Measurements from ENCODE around the gene FILIP1L. TPM values are rescaled to one million over a fixed set of nuclear protein-coding genes. Genes with fewer than 3 reads are reported as not detected.

Gene FILIP1L
- total RNA-seq (2016; rRNA removed; fragmentation: Illumina TruSeq; extraction: Trizol): 8.1 and 10.2 TPM in 2 replicates
- 1.0 and 1.1 TPM in 2 replicates for total RNA-seq (2016; cell fraction: cytosol; rRNA removed; fragmentation: Illumina TruSeq; extraction: Trizol; ENCODE audit: low read depth)
- 7.7 and 10.2 TPM in 2 replicates for total RNA-seq (2016; cell fraction: insoluble cytoplasmic fraction; rRNA removed; fragmentation: Illumina TruSeq; extraction: Trizol)
- total RNA-seq (2016; cell fraction: membrane; rRNA removed; fragmentation: Illumina TruSeq; extraction: Trizol): 2.4 and 3.3 TPM in 2 replicates
- 5.5 and 5.9 TPM in 2 replicates for total RNA-seq (2016; cell fraction: nucleus; rRNA removed; fragmentation: Illumina TruSeq; extraction: Trizol)
- polyA plus RNA-seq (2011; rRNA removed): 166 and 187 TPM in 2 replicates
- 125 and 126 TPM in 2 replicates for polyA plus RNA-seq (2011; cell fraction: cytosol; rRNA removed)
- polyA plus RNA-seq (2011; cell fraction: nucleus; rRNA removed): 122 and 131 TPM in 2 replicates
- 68.2 and 110 TPM in 2 replicates for polyA plus RNA-seq (2012)
- 0.85 and 0.89 TPM in 2 replicates for polyA plus RNA-seq (2016; cell fraction: cytosol; fragmentation: Illumina TruSeq; extraction: Trizol; ENCODE audit: low read depth)
- 13.3 and 13.4 TPM in 2 replicates for polyA plus RNA-seq (2016; cell fraction: insoluble cytoplasmic fraction; fragmentation: Illumina TruSeq; extraction: Trizol; ENCODE audit: low read depth)
- polyA plus RNA-seq (2016; cell fraction: membrane; fragmentation: Illumina TruSeq; extraction: Trizol; ENCODE audit: low read depth): 1.5 and 2.1 TPM in 2 replicates
- polyA plus RNA-seq (2016; cell fraction: nucleus; fragmentation: Illumina TruSeq; extraction: Trizol; ENCODE audit: insufficient read depth, low read depth): 8.6 and 9.7 TPM in 2 replicates
- polyA minus RNA-seq (2011; rRNA and poly(A)+ RNA removed; ENCODE audit: low replicate concordance): 0.05 and 92.6 TPM in 2 replicates
- 131 and 135 TPM in 2 replicates for polyA minus RNA-seq (2011; cell fraction: cytosol; rRNA and poly(A)+ RNA removed)
- 134 and 197 TPM in 2 replicates for polyA minus RNA-seq (2011; cell fraction: nucleus; rRNA and poly(A)+ RNA removed)
- Bru-seq, nascent RNA: percentile 68 among the genes with signal in this experiment
- percentile 41 among the genes with signal in this experiment for BruChase-seq, experiment 1, labeled RNA remaining after a 6-hour chase
- percentile 47 among the genes with signal in this experiment for BruChase-seq, experiment 2, labeled RNA remaining after a 2-hour chase
- long read RNA-seq, experiment 1, transcript FILIP1L-203 (2 exons, 3,280 nt): major isoform, 19 of 23 reads
- long read RNA-seq, experiment 1, partial matches to known transcripts: 0 of 23 reads
- long read RNA-seq, experiment 1, other reads (novel, unspliced or antisense): 4 of 23 reads
- long read RNA-seq, experiment 2, transcript FILIP1L-203 (2 exons, 3,280 nt): major isoform, 56 of 110 reads
- long read RNA-seq, experiment 2, partial matches to known transcripts: 1 of 110 reads
- long read RNA-seq, experiment 2, other reads (novel, unspliced or antisense): 52 of 110 reads

GRCh38 chr3:100114413-100115030, at the start of gene FILIP1L:
TSS of gene FILIP1L (minus strand) at chr3:100114501.
- no peaks in the 10 kb centered on the region for H4K20me1 ChIP-seq (ENCODE audit: insufficient read depth, low read length)
- H3K79me2 ChIP-seq (ENCODE audit: insufficient read depth, low read length): no peaks in the 10 kb centered on the region
- peak within 1 kb of the TSS; percentile 29; the same call in 1 of the 2 replicates for H3K4me2 ChIP-seq (ENCODE audit: low read depth, low read length)
- no peaks in the 10 kb centered on the region for H3K36me3 ChIP-seq (replicated peaks in 1 of 2; ENCODE audit: control insufficient read depth in 1 of 2, insufficient read depth in 2 of 2, low read length in 2 of 2)
- peaks cover 17% of the 10 kb centered on the region for H3K4me1 ChIP-seq (ENCODE audit: insufficient read depth, low read length)
- FAIRE-seq (no peak), DNase-seq (ENCODE audit: low spot score) (peak; percentile 42), ATAC-seq (peak; percentile 73)
- in situ Hi-C loops (cut with HindIII; ENCODE audit: extremely low pct_ligation_motif_present, low pct_unique_long_range_greater_than_20kb): no loop called here
- no peaks in the 10 kb centered on the region for H3K9me3 ChIP-seq (ENCODE audit: low read length)
- ChIA-PET POLR2A (interaction anchor here (1.5 kb wide), 1 partner anchor 38 kb away, joined by 4 read pairs; no protein-coding TSS in a partner anchor), CTCF (ENCODE audit: low intra/inter-chr PET ratio, low total read pairs) (no interaction called here)
- no peak within 1 kb of the TSS for H3K4me3 ChIP-seq (replicated peaks in 1 of 3; ENCODE audit: insufficient read depth in 1 of 3, low read depth in 2 of 3, low read length in 3 of 3)
- H3K27ac ChIP-seq (ENCODE audit: extremely low read length, insufficient read depth, low read length): peak within 1 kb of the TSS; percentile 12
- H3K9ac ChIP-seq (ENCODE audit: insufficient read depth, low read depth, low read length): no peak within 1 kb of the TSS
- BruUV-seq (replicated peaks): no TSS peak
- intact Hi-C loops (cut with micrococcal nuclease; ENCODE audit: unreplicated experiment): no loop called here
- H3K27me3 ChIP-seq (ENCODE audit: control insufficient read depth in 1 of 2, insufficient read depth in 2 of 2, low read length in 2 of 2): no peaks in the 10 kb centered on the region
- H2AFZ ChIP-seq (ENCODE audit: low read length): peak within 1 kb of the TSS; percentile 82
- WGBS (ENCODE audit: low lambda C conversion rate): 50% methylated on average over 7 of the region's 7 CpGs
- TF ChIP-seq SOX6 (IDR thresholded peaks at IDR 0.05) (no peak), SOX6 (CRISPR knock-in tag; IDR thresholded peaks at IDR 0.05) (peak; percentile 77), SAP130 (CRISPR knock-in tag; IDR thresholded peaks at IDR 0.05; ENCODE audit: low read depth) (peak; percentile 46; the same call in 1 of the 2 replicates), ZNF746 (CRISPR knock-in tag; IDR thresholded peaks at IDR 0.05) (0 out of 2 replicates have a peak, but pooled peaks have one; percentile 19), EP300 (IDR thresholded peaks at IDR 0.05; ENCODE audit: low read depth in 2 of 2, low read length in 2 of 2) (peak in 1 of 2 experiments; percentile 65; a peak in 2 of 4 replicates), EP300 (CRISPR knock-in tag; IDR thresholded peaks at IDR 0.05; ENCODE audit: borderline replicate concordance) (no peak), MEF2D (CRISPR knock-in tag; IDR thresholded peaks at IDR 0.05) (peak; percentile 45; the same call in 1 of the 2 replicates), NR2F6 (IDR thresholded peaks at IDR 0.05) (peak; percentile 88), NR2F6 (CRISPR knock-in tag; IDR thresholded peaks at IDR 0.05) (peak; percentile 84), FOXP1 (IDR thresholded peaks at IDR 0.05) (no peak), FOXP1 (CRISPR knock-in tag; IDR thresholded peaks at IDR 0.05) (peak; percentile 80), FOXK1 (CRISPR knock-in tag; IDR thresholded peaks at IDR 0.05; ENCODE audit: borderline replicate concordance, low read depth) (peak; percentile 72; the same call in 1 of the 2 replicates), IRF2 (CRISPR knock-in tag; IDR thresholded peaks at IDR 0.05) (peak; percentile 30; the same call in 1 of the 2 replicates)
- TF ChIP-seq, protein P1, sequence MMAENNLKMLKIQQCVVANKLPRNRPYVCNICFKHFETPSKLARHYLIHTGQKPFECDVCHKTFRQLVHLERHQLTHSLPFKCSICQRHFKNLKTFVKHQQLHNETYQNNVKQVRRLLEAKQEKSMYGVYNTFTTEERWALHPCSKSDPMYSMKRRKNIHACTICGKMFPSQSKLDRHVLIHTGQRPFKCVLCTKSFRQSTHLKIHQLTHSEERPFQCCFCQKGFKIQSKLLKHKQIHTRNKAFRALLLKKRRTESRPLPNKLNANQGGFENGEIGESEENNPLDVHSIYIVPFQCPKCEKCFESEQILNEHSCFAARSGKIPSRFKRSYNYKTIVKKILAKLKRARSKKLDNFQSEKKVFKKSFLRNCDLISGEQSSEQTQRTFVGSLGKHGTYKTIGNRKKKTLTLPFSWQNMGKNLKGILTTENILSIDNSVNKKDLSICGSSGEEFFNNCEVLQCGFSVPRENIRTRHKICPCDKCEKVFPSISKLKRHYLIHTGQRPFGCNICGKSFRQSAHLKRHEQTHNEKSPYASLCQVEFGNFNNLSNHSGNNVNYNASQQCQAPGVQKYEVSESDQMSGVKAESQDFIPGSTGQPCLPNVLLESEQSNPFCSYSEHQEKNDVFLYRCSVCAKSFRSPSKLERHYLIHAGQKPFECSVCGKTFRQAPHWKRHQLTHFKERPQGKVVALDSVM (CRISPR knock-in tag; IDR thresholded peaks at IDR 0.05): no peak
- TF ChIP-seq, protein P2, sequence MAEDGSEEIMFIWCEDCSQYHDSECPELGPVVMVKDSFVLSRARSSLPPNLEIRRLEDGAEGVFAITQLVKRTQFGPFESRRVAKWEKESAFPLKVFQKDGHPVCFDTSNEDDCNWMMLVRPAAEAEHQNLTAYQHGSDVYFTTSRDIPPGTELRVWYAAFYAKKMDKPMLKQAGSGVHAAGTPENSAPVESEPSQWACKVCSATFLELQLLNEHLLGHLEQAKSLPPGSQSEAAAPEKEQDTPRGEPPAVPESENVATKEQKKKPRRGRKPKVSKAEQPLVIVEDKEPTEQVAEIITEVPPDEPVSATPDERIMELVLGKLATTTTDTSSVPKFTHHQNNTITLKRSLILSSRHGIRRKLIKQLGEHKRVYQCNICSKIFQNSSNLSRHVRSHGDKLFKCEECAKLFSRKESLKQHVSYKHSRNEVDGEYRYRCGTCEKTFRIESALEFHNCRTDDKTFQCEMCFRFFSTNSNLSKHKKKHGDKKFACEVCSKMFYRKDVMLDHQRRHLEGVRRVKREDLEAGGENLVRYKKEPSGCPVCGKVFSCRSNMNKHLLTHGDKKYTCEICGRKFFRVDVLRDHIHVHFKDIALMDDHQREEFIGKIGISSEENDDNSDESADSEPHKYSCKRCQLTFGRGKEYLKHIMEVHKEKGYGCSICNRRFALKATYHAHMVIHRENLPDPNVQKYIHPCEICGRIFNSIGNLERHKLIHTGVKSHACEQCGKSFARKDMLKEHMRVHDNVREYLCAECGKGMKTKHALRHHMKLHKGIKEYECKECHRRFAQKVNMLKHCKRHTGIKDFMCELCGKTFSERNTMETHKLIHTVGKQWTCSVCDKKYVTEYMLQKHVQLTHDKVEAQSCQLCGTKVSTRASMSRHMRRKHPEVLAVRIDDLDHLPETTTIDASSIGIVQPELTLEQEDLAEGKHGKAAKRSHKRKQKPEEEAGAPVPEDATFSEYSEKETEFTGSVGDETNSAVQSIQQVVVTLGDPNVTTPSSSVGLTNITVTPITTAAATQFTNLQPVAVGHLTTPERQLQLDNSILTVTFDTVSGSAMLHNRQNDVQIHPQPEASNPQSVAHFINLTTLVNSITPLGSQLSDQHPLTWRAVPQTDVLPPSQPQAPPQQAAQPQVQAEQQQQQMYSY (CRISPR knock-in tag; IDR thresholded peaks at IDR 0.05): no peak

Data from HepG2 (cell line).